ENCODE results near the gene SP6.

The SP6 gene

DNA sequence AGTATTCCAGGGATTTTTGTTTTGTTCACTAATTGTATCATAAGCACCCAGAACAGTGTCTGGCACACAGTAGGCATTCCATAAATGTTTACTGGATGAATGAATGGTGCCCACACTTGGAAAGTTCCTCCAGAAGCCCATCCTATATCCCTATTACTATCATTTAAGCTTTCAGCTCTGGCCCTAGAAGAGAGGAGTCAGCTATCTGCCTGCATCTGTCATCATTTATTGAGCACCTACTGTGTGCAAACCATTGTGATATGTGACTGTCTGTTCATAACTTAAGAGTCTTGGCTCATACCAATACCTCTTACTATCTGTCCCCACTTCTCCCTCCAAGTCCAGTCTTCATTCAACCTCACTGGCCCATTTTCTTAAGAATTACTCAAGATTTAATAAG, 20.1 kb upstream of the SP6 start:
- TF ChIP-seq, protein P1, sequence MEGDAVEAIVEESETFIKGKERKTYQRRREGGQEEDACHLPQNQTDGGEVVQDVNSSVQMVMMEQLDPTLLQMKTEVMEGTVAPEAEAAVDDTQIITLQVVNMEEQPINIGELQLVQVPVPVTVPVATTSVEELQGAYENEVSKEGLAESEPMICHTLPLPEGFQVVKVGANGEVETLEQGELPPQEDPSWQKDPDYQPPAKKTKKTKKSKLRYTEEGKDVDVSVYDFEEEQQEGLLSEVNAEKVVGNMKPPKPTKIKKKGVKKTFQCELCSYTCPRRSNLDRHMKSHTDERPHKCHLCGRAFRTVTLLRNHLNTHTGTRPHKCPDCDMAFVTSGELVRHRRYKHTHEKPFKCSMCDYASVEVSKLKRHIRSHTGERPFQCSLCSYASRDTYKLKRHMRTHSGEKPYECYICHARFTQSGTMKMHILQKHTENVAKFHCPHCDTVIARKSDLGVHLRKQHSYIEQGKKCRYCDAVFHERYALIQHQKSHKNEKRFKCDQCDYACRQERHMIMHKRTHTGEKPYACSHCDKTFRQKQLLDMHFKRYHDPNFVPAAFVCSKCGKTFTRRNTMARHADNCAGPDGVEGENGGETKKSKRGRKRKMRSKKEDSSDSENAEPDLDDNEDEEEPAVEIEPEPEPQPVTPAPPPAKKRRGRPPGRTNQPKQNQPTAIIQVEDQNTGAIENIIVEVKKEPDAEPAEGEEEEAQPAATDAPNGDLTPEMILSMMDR (IDR thresholded peaks at IDR 0.05; ENCODE audit: low read depth, low read length), result no peak
- DNase-seq (ENCODE audit: extremely low read depth, low read depth), result no peak

DNA sequence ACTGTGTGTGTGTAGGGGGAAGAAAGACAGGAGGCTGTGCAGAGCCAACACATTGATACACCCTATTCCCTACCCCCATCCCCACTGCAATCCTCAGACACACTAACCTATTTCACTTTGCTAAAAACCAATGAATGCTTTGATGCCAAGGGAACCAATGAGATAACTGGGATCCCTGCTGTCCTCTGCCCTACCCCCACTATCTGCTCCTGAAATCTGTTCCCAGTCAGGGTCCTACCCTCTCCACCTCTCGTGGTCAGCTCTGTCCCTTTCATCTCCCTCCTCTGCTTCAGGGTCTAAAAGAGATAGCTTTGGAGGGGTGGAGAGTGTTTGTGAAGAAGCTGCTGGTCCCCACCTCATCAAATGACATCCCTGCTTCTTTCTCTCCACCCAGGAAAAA, 19.1 kb upstream of the SP6 start:
- DNase-seq (ENCODE audit: extremely low read depth, low read depth), result no peak

DNA sequence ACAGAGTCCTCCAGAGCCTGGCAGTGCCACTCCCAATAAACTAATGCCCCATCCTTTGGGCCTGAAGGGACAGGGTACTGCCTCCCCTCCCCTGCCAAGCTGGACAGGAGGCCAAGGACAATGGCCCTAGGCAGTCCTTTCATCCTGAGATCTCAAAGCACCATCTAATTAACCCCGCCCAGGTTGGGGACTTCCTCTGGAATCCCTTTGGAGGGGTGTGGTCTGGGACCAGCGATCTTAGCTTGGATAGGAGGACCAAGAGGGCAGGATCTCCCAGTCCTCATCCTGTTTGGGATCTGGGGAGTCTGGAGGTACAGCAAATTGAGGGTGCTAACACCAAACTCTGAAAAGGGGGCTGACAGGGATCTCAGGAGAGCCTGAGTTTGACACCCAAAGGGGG, 18.2 kb upstream of the SP6 start:
- no peak for DNase-seq (ENCODE audit: extremely low read depth, low read depth)

More for the DNA sequence above, 19.1 kb upstream of the SP6 start:
- TF ChIP-seq, protein P1 (IDR thresholded peaks at IDR 0.05; ENCODE audit: low read depth, low read length), result no peak

DNA sequence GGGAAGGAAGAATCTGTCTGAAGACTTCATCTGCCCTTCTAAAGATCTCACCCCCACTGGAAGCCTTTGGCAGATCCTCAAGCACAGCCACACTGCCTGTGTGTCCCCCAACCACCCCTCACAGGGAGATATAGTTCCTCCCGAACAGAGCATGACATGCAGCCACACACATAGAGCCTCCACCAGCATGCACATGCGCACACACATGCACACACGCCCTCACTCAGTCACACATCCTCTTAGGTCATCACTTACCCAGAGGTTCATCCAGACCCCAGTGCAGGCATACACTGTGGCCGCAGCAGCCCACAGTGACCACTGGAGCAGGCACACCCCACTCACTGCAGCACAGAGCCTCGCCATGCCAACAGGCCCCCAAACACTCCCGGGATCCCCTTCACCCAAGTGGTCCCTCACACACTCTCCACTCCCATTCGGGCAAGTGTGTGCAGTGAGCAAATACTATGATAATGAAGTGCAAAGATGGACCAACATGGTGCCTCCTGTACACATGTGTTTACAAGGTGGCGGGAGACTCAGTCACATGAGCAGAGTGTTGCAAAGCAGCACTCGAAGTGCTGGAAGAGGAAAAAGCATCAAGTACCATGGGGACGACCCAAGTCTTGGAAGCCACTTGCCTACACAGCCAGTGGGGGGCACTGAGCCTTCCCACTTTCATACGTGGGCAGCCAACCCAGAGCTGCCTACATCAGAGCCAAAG, 17.0 kb upstream of the SP6 start:
- DNase-seq (ENCODE audit: extremely low read depth, low read depth), result no peak
- TF ChIP-seq, protein P1 (IDR thresholded peaks at IDR 0.05; ENCODE audit: low read depth, low read length), result no peak

More for the DNA sequence above, 18.2 kb upstream of the SP6 start:
- TF ChIP-seq, protein P1 (IDR thresholded peaks at IDR 0.05; ENCODE audit: low read depth, low read length), result no peak

DNA sequence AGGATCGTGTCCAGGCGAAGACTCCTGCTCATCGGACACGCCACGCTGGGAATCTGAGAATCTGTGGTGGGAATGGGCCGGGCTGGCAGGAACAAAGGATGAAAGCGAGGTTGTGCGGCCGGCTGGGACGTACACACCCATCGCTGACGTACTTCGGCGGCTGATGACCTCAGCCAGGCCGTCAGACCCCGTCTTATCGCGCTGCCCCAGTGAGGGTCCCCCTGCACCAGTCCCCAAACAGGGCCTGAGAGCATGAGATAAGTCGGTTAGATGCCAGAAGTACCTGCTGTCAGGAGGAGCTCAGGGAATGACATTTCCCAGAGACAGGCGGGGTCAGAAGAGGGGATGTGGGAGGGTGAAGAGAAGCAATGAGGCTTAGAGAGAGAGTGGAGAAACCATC, 16.0 kb upstream of the SP6 start:
- no peak for DNase-seq (ENCODE audit: extremely low read depth, low read depth)
- TF ChIP-seq, protein P1 (IDR thresholded peaks at IDR 0.05; ENCODE audit: low read depth, low read length), result no peak

DNA sequence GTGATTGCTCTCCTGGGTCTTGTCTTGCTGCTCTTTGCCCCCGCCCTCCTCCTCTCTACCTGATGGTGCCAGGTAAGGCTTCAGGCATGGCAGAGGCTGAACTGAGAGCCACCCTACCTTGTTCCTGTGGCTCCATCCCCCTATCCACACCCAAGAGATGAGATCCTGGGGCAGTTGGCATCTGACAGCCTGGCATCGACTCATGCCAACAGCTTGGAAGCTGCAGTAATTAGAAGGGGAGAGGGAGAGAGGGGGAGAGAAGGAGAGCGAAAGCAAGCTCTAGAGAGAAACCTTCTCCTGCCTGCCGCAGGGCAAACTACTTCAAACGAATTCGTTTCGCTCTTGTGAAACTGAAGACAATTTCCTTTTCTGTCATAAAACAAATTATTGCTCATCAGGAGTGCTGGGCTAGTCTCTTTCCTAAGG, 13.8 kb upstream of the SP6 start:
- no peak for DNase-seq (ENCODE audit: extremely low read depth, low read depth)

More for the DNA sequence above, 13.8 kb upstream of the SP6 start:
- TF ChIP-seq, protein P1 (IDR thresholded peaks at IDR 0.05; ENCODE audit: low read depth, low read length), result no peak

All from AG09319 (cell line).